GM19193 (cell line): ENCODE measurements around the gene SYT1.

ENCODE experiments used
- POLR2A ChIP-seq: IDR thresholded peaks from 4 replicates; pipeline ENCODE4 v1.6.1; 2011; ENCODE audit not compliant: insufficient read depth, insufficient read length; ENCODE audit errors: extremely low read depth

Gene SYT1

GRCh38 chr12:79407671-79408622, 543.4 kb downstream of the SYT1 start:
- TF ChIP-seq POLR2A: no peak

- no peak for TF ChIP-seq POLR2A
Measured at GRCh38 chr12:79408689-79409088, 544.1 kb downstream of the SYT1 start.

DNA sequence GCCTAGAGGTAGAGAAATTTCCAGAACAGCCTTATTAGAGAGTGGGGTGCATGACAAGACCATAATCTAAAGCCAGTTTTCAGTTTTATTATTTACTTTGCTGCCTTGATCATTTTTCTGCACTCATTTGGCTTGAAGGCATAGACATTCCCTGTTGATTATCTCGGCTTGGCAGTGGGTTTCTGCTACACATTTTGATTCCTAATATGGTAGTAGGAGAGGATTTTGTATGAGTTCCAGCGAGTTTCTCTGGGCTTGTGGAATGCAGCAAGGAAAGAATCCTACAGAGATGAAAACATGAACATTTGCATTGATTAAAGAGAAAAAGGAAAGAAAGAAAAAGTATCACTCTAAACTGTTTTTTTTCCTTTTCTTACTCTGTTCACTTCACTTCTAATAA, 545.0 kb downstream of the SYT1 start:
- TF ChIP-seq POLR2A: no peak

DNA sequence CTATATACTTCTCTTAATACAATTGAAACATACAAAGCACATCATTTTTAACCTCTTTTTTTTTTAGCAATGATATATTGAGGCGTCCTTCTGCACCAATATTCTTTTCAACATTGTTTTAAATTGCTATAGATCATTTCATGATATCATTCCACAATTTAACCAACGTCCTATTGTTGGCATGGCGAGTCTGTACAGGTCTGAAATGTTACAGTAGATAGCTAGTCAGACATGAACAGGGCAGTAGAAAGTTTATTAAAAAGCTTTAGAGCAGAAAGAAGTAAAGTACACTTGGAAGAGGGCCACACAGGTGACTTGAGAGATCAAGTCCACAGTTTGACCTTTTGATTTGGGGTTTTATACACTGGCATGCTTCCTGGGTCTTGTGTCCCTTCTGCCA, 547.2 kb downstream of the SYT1 start:
- no peak for TF ChIP-seq POLR2A

DNA sequence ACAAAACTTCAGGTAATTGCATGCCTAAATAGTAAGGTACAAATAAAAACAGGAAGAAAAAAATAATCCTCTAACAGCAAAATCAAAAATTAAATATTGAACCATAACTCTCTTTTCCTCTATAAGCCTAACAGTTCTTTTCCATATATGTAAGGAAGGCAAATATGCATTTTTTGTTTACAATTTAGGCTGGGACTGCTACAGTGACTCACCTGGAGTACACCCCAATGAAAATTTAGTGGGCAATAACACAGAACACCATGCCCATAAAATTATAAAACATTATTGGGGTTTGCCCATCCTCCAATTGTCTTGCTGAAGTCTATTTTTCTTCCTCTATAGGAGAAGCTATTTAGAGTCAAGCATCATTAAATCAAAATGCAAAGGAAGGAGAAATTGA, 549.2 kb downstream of the SYT1 start:
- no peak for TF ChIP-seq POLR2A

GRCh38 chr12:79414252-79414651, 549.7 kb downstream of the SYT1 start:
- TF ChIP-seq POLR2A: no peak

DNA sequence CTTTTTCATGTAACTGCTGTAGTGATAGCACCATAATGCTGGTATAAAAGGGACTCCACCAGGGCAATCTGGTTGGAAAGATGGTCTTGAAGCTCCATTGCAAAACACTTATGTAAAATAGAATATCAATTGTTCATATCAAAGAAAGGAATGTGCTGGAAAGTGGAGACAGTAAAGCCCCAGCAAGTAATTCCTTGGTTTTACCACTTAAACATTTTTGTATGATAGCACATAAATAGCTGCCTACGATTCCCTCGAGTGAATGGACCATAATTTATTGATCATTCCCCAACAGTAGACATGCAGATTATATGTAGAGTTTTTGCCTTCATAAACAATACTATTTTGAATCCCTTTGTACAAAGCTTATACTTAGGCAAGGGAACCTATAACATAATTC, 550.7 kb downstream of the SYT1 start:
- TF ChIP-seq POLR2A: no peak

GRCh38 chr12:79415746-79416435, 551.3 kb downstream of the SYT1 start:
- no peak for TF ChIP-seq POLR2A

DNA sequence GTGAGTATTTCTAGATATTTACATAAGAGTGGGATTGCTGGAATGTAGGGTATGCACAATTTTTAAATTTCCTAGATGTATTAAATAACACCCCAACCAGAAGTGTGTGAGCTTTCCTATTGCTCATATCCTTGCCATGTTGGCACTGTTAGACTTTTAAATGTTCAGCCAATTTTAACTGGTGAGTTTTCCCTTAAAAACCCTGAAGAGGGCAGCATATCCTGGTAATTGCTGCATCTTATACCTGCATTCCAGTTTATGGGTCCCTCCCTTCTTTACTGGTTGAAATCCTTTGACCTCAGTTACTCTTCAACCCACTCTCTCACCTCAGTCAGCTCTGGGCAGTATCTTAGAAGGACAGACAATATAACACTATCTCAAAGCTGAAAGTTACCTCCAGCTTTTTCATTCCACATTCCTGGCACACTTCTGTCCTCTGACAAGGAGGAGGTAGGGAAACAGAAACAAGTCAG, 555.6 kb downstream of the SYT1 start:
- no peak for TF ChIP-seq POLR2A

DNA sequence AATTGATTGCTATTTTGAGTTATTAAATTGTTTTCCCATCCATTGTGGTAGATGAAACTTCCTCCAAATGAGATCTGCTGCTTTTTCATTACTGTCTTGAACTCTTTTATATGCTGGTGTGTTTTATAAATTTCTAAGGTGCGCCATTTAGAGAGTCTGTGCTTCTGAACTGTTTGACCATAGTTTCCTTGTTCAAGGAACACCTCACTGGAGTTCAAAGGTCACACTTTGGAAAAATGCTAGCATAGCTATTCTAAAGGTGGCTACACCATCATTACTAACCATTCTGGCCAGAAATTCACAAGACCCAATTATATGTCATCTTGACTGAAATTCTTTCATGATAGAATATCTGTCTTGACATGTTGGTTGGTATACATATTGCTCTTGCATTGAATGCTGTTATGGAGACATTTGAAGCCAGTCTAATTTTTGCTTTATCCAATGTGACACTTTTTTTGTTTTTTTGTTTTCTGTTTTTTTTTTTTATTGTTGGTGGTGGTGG, 556.7 kb downstream of the SYT1 start:
- no peak for TF ChIP-seq POLR2A

DNA sequence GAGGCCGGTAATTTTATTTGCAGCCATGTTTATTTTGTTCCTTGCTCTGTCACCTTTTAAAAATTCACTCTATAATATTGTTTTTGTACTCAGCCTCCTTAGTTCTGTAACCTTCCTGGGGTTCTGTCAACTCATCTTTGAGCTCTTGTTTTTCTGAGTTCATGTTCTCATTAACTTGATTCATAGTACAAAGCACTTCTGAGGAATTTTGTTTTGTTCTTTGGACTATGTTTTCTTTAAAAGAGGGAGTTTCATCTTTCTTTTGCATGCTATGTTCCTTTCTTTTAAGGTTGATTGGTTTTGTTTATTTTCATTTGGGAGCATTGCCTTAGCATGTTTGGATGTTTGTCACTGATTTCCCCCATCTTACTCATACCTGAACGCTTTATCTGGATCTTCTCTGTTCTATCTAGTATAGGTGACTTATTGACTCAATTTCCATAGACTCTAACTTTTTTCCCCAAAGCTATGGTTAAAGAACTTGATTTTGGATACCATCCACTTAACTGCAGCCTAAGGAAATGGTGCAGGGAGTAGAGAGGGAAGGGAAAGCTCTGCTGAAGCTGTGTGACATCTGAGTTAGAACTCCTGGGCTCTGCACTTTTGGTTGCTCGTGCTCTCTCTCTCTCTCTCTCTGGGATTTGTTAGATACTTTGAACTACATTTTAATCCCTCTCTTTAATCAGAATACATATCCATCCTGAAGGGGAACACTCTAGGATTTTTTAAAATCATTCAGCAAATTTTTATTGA, 557.7 kb downstream of the SYT1 start:
- TF ChIP-seq POLR2A: no peak

DNA sequence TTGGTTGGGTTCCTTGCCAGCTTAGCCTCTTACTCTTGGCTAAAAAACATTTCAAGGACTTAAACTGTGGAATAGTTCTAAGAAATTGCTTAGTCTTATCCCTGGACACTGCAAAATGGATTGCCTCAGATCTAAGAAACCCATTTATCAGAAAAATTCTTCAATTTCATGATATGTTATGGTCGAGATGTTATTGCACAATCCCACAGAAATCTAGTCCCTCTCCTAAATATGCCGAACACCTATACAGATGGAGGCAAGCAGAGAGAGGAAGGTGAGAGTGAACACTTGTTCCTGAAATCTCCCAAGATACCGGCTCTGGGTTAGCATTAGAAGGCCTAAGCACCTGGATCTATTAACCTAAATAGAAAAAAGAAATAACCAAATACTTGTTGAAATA, 559.0 kb downstream of the SYT1 start:
- TF ChIP-seq POLR2A: no peak

GRCh38 chr12:79424109-79424721, 559.6 kb downstream of the SYT1 start:
- no peak for TF ChIP-seq POLR2A

- no peak for TF ChIP-seq POLR2A
Measured at GRCh38 chr12:79426121-79426520, 561.5 kb downstream of the SYT1 start.

DNA sequence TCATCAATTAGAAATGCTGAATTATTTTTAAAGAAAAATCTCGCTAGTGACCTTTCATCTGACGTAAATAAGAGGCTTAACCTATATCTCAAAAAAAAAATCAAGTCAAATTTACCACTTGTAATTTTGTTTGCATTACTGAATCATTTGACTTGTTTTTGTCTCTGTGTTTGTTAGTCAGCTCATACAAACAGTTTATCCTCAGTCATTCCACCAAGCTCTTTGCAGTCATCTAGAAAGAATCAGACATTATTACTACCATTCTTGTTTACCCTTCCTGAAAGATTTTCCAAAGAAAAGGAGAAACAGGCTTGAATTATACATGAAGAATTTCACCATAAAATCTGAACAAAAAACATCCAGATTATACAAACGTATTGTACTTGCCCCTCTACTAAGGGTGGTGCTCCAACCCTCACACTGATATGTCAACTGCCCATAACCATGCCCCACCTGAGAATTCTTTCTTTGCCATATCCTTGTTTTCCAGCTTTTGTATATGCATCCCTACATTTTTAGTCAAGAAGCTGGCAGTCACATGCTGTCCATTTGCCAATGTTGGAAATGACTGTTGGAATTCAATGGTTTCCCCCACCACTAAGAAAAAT, 569.0 kb downstream of the SYT1 start:
- no peak for TF ChIP-seq POLR2A

DNA sequence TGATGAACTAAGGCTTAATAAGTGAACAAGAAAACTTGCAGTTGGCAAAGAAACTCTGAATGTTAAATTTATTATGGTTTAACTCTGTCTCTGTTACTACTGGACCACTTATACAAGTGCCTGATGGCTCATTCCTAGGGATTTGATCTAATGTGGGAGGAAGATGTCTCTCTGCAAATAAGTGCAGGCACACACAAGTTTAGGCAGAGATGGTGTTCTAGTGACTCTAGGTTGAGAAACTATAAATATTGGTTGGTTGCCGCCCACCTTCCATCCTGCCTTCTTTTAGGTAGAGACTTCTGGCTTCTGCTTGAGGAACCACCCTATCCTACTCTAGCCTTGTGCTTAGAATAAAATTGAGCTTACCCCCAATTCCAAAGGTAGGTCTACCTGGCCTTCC, 570.0 kb downstream of the SYT1 start:
- TF ChIP-seq POLR2A: no peak
